ENCODE measurements around the gene CDC5L. TPM values are rescaled to one million over a fixed set of nuclear protein-coding genes. Genes with fewer than 3 reads are reported as not detected.
"Not testable (repeated sequence)": the region's sequence is repeated elsewhere in the genome, so short reads cannot be mapped to it uniquely, and the experiment has no call there.

The CDC5L gene
- total RNA-seq, 1 donor: 27.2 TPM

DNA sequence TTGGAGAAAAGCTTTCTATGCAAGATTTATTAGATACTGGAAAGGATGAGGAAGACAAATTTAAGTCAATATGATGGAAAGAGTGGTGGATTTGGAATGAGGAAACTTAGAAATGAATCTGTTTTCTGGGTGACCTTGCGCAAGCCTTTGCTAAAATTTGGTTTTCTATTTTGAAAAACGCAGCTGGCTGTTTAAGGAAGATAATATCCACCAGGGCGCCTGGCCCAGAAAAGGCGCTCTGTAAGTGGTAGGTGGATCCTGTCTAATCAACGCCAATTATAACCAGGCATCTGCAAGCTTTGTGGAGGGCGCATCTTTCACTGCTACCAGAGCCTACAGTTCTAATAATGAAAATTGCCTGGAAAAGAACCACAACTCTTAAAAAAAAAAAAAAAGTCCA is 45.5 kb upstream of the CDC5L start:
- DNase-seq (ENCODE audit: low read depth): peak; percentile 6
- TF ChIP-seq, protein P1, sequence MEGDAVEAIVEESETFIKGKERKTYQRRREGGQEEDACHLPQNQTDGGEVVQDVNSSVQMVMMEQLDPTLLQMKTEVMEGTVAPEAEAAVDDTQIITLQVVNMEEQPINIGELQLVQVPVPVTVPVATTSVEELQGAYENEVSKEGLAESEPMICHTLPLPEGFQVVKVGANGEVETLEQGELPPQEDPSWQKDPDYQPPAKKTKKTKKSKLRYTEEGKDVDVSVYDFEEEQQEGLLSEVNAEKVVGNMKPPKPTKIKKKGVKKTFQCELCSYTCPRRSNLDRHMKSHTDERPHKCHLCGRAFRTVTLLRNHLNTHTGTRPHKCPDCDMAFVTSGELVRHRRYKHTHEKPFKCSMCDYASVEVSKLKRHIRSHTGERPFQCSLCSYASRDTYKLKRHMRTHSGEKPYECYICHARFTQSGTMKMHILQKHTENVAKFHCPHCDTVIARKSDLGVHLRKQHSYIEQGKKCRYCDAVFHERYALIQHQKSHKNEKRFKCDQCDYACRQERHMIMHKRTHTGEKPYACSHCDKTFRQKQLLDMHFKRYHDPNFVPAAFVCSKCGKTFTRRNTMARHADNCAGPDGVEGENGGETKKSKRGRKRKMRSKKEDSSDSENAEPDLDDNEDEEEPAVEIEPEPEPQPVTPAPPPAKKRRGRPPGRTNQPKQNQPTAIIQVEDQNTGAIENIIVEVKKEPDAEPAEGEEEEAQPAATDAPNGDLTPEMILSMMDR (IDR thresholded peaks at IDR 0.05; ENCODE audit: insufficient read depth, low read length): no peak
- no peak overlapping the region for H3K4me3 ChIP-seq (ENCODE audit: low read depth, low read length)

DNA sequence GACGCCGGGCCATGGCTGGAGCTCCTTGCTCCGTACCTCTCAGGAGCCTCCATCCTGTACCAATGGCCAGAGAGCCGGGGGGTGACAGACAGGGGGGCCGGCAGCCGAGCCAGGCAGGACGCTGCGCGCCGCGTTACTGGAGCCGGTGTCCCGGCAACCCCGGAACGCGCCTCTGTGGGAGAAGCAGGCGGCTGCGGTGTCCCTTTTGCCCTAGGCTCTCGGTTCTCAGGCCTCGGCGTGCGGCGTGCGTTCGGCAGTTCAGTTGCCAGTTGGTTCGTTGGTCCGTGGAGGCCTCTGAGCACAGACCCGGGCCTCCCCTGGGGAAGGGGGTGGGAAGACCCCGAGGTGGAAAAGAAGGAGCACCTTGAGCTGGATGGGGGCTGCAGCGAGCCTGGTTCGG is 45.0 kb upstream of the CDC5L start, which contains the start of gene SPATS1:
Gene SPATS1 (plus strand): TSS at position 162 of the 400 bp plus-strand sequence. CDS start 446 bp downstream, outside the sequence.
- no peak within 1 kb of the TSS for H3K4me3 ChIP-seq (ENCODE audit: low read depth, low read length)
- TF ChIP-seq, protein P1 (IDR thresholded peaks at IDR 0.05; ENCODE audit: insufficient read depth, low read length): no peak
- no peak for DNase-seq (ENCODE audit: low read depth)

DNA sequence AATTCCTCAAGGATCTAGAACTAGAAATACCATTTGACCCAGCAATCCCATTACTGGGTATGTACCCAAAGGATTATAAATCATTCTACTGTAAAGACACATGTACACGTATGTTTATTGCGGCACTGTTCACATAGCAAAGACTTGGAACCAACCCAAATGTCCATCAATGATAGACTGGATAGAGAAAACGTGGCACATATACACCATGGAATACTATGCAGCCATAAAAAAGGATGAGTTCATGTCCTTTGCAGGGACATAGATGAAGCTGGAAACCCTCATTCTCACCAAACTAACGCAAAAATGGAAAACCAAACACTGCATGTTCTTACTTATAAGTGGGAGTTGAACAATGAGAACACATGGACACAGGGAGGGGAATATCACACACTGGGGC is 40.7 kb upstream of the CDC5L start:
- DNase-seq (ENCODE audit: low read depth); H3K4me3 ChIP-seq (ENCODE audit: low read depth, low read length): not testable (repeated sequence)

DNA sequence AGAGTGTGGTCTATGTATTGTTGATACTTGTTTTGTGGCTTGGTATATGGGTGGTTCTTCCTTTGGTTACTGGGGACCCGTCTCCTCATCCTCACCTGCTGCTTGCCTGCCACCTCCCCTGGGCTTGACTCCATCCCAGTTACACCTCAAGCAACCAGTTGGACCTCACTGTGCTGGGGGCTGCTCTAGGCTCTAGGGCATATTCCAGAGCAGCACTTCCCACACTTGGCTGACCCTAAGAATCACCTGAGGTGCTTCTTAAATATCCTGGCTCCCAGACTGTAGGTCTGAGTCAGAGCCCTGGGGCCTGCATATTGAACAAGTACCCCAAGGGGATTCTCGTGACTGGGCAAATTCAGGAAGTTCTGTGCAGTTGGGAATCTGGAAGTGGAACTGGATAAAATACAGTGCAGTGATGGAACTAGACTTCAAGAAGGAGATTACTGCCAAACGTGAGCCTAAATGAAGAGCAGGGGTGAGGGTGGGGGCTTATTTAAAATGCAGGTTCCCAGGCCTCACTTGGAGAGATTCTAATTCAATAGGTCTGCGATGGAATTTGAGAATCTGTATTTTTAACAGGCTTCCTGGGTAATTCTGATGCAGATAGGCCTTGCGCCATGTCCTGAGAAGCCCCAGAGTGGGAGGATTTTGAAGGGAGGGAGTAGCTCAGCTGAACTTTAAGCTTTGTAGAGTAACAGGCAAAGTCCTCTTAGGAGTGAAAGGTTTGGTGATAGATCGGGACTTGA is 37.4 kb upstream of the CDC5L start:
- no peak overlapping the region for H3K4me3 ChIP-seq (ENCODE audit: low read depth, low read length)
- TF ChIP-seq, protein P1 (IDR thresholded peaks at IDR 0.05; ENCODE audit: insufficient read depth, low read length): no peak
- no peak for DNase-seq (ENCODE audit: low read depth)

DNA sequence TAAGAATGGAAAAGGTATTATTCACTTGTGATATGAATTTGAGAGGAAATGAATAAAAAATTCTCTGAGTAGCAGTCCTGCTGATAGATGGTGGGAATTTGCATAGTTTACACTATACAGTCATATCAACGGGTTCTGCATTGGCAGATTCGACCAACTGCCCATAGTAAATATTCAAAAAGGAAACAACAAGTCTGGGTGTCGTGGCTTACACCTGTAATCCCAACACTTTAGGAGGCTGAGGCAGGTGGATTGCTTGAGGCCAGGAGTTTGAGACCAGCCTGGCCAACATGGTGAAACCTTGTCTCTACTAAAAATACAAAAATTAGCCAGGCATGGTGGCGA is 36.9 kb upstream of the CDC5L start:
- H3K4me3 ChIP-seq (ENCODE audit: low read depth, low read length); DNase-seq (ENCODE audit: low read depth): not testable (repeated sequence)

DNA sequence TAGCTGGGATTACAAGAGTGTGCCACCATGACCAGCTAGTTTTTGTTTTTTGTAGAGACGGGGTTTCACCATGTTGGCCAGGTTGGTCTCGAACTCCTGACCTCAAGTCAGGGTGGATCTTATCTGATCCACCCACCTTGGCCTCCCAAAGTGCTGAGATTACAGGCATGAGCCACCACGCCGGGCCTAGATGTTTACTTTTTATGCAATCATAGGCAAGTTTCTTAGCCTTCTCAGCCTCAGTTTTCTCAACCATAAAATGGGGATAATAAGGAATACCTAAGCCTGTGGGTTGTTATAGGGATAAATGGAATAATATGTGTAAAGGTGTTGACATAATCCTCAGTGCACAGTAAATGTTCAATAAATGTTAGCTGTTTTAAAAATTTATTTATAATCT is 35.2 kb upstream of the CDC5L start:
- H3K4me3 ChIP-seq (ENCODE audit: low read depth, low read length): no peak overlapping the region
- TF ChIP-seq, protein P1 (IDR thresholded peaks at IDR 0.05; ENCODE audit: insufficient read depth, low read length): no peak
- no peak for DNase-seq (ENCODE audit: low read depth)

DNA sequence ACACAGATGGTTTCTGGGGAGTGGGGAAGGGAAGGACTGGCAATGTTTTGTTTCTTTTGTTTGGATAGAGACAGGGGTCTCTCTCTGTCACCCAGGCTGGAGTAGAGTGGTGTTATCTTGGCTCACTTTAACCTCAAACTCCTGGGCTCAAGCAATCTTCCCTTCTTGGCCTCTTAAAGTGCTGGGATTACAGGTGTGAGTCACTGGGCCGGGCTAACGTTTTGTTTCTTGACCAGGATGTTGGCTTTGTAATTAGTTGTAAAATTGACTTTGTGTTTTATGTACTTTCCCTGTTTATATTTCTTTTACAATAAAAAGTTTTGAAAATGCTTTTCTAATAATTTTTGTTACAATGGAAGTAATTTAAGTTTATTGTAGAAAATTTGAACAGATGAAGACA is 34.2 kb upstream of the CDC5L start:
- TF ChIP-seq, protein P1 (IDR thresholded peaks at IDR 0.05; ENCODE audit: insufficient read depth, low read length): no peak
- no peak overlapping the region for H3K4me3 ChIP-seq (ENCODE audit: low read depth, low read length)
- no peak for DNase-seq (ENCODE audit: low read depth)

DNA sequence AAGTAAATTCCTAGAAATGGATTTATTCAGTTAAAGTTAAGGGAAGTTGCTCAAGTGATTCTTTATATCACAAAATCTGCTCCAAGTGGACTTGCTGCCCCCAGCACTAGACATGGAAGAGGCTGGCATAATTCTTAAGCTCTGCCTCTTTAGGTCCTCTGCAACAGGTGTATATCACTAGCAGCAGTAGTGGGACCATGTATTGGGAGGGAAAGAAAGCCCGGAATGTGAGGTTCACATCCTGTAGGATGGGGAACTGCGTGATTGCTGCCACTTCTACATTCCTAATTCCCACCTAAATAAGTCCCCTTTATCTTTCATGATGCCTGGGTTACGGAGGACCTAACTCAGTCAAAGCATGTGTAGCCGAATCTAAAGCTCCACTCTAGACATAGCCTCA is 31.9 kb upstream of the CDC5L start:
- H3K4me3 ChIP-seq (ENCODE audit: low read depth, low read length): no peak overlapping the region
- DNase-seq (ENCODE audit: low read depth): no peak
- TF ChIP-seq, protein P1 (IDR thresholded peaks at IDR 0.05; ENCODE audit: insufficient read depth, low read length): no peak
